Astrocyte (in vitro differentiated cells and primary cell): ENCODE results near the gene NCOA7.

Experiments
- CTCF ChIP-seq: IDR thresholded peaks from 2 replicates; pipeline ENCODE4 v1.5.1; 2011; ENCODE audit warnings: low read depth, mild to moderate bottlenecking, inconsistent platforms, low read length, moderate library complexity; ENCODE audit not compliant: insufficient read depth
- EZH2 ChIP-seq: IDR thresholded peaks from 2 replicates; pipeline ENCODE4 v1.6.1; 2012; ENCODE audit warnings: mild to moderate bottlenecking, low read length, inconsistent platforms; ENCODE audit not compliant: insufficient read depth

DNA sequence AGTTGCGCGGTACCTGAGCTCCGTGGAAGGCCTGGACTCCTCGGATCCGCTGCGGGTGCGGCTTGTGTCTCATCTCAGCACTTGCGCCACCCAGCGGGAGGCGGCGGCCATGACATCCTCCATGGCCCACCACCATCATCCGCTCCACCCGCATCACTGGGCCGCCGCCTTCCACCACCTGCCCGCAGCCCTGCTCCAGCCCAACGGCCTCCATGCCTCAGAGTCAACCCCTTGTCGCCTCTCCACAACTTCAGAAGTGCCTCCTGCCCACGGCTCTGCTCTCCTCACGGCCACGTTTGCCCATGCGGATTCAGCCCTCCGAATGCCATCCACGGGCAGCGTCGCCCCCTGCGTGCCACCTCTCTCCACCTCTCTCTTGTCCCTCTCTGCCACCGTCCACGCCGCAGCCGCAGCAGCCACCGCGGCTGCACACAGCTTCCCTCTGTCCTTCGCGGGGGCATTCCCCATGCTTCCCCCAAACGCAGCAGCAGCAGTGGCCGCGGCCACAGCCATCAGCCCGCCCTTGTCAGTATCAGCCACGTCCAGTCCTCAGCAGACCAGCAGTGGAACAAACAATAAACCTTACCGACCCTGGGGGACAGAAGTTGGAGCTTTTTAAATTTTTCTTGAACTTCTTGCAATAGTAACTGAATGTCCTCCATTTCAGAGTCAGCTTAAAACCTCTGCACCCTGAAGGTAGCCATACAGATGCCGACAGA, 31.4 kb upstream of the NCOA7 start:
- TF ChIP-seq CTCF (no peak), EZH2 (no peak)
